GM21360 (cell line): ENCODE measurements around the gene CCDC87.
"Not testable (repeated sequence)": the region's sequence is repeated elsewhere in the genome, so short reads cannot be mapped to it uniquely, and the experiment has no call there.

Source experiments
- ATAC-seq: cut with Tn5 transposase; IDR thresholded peaks from one replicate; pipeline ENCODE4 v1.9.1; 2021; ENCODE audit warnings: mild to moderate bottlenecking, moderate library complexity; ENCODE audit not compliant: unreplicated experiment

Gene CCDC87

GRCh38 chr11:66585447-66585846, 7.4 kb downstream of the CCDC87 start:
- ATAC-seq: not testable (repeated sequence)

- ATAC-seq: not testable (repeated sequence)
These were observed 10.2 kb downstream of the CCDC87 start for GRCh38 chr11:66582565-66583147.

GRCh38 chr11:66581261-66581660, 11.6 kb downstream of the CCDC87 start:
- no peak for ATAC-seq

GRCh38 chr11:66580803-66581202, 12.1 kb downstream of the CCDC87 start:
- ATAC-seq: no peak

- no peak for ATAC-seq
These were observed 13.8 kb downstream of the CCDC87 start for GRCh38 chr11:66579017-66579606.

GRCh38 chr11:66570850-66571180, 22.0 kb downstream of the CCDC87 start:
- ATAC-seq: no peak

- ATAC-seq: no peak
These were observed 22.6 kb downstream of the CCDC87 start for GRCh38 chr11:66570079-66570849.

GRCh38 chr11:66569076-66569475, 23.8 kb downstream of the CCDC87 start:
- no peak for ATAC-seq

GRCh38 chr11:66568124-66568916, 24.5 kb downstream of the CCDC87 start, which contains the start of gene CTSF:
TSS of gene CTSF (minus strand) at chr11:66568606. CDS start at chr11:66568486, 120 bp downstream.
- no peak for ATAC-seq

- no peak for ATAC-seq
These were observed 25.1 kb downstream of the CCDC87 start for GRCh38 chr11:66567787-66568123.

- ATAC-seq: no peak
These were observed 26.6 kb downstream of the CCDC87 start for GRCh38 chr11:66566221-66566620.

- ATAC-seq: no peak
These were observed 27.9 kb downstream of the CCDC87 start for GRCh38 chr11:66564984-66565383.

- no peak for ATAC-seq
These were observed 28.3 kb downstream of the CCDC87 start for GRCh38 chr11:66564538-66564937.

GRCh38 chr11:66563832-66564231, 29.0 kb downstream of the CCDC87 start:
- ATAC-seq: no peak

- no peak for ATAC-seq
These were observed 29.8 kb downstream of the CCDC87 start for GRCh38 chr11:66562907-66563583.

GRCh38 chr11:66562275-66562674, 30.6 kb downstream of the CCDC87 start:
- ATAC-seq: no peak

GRCh38 chr11:66561975-66562248, 31.0 kb downstream of the CCDC87 start:
- ATAC-seq: no peak

- no peak for ATAC-seq
These were observed 31.5 kb downstream of the CCDC87 start for GRCh38 chr11:66561178-66561974.

GRCh38 chr11:66559866-66560676, 32.8 kb downstream of the CCDC87 start:
- no peak for ATAC-seq
